Left ventricle myocardium inferior (tissue), 1 donor: ENCODE measurements around the gene CCDC138. TPM values are rescaled to one million over a fixed set of nuclear protein-coding genes. Genes with fewer than 3 reads are reported as not detected.

Experiments
- DNase-seq: peaks from one replicate; pipeline ENCODE4 v3.0.0-alpha.2; 2020
- H3K27ac ChIP-seq: fragments of 200-600 bp; replicated peaks from 2 replicates; pipeline ENCODE4 v1.8.0; 2021
- H3K27me3 ChIP-seq: fragments of 200-600 bp; 2 replicates; pipeline ENCODE4 v1.8.0; 2021; ENCODE audit warnings: low read depth
- H3K36me3 ChIP-seq: fragments of 200-600 bp; 2 replicates; pipeline ENCODE4 v1.8.0; 2021
- H3K4me1 ChIP-seq: fragments of 200-600 bp; 2 replicates; pipeline ENCODE4 v1.8.0; 2021
- H3K4me3 ChIP-seq: fragments of 200-600 bp; 2 replicates; pipeline ENCODE4 v1.8.0; 2021; ENCODE audit warnings: mild to moderate bottlenecking, moderate library complexity
- H3K9me3 ChIP-seq: fragments of 200-600 bp; replicated peaks from 2 replicates; pipeline ENCODE4 v1.8.0; 2021
- intact Hi-C: fragments of 100-400 bp; cut with micrococcal nuclease; formaldehyde crosslinking; loops from one replicate; pipeline ENCODE4 v1.11.0; 2022
- total RNA-seq: library from RNA; stranded (reverse); fragmentation: NEBNext Ultra II Directional; extraction: Animal tissue kit (Norgen Biotek cat#: 25700); gene quantifications from one replicate; pipeline ENCODE4 v1.2.1, GENCODE V29; 2021
- TF ChIP-seq, protein P1 (sequence below): fragments of 200-600 bp; IDR thresholded peaks from 2 replicates; pipeline ENCODE4 v1.8.0; 2021; ENCODE audit warnings: antibody characterized with exemption, mild to moderate bottlenecking, borderline replicate concordance
- donor health status: DM: no; HTN: yes; CAD: no; lungs with severe emphysema.

The CCDC138 gene
- total RNA-seq, 1 donor from 2014 or later = 1.1 TPM

DNA sequence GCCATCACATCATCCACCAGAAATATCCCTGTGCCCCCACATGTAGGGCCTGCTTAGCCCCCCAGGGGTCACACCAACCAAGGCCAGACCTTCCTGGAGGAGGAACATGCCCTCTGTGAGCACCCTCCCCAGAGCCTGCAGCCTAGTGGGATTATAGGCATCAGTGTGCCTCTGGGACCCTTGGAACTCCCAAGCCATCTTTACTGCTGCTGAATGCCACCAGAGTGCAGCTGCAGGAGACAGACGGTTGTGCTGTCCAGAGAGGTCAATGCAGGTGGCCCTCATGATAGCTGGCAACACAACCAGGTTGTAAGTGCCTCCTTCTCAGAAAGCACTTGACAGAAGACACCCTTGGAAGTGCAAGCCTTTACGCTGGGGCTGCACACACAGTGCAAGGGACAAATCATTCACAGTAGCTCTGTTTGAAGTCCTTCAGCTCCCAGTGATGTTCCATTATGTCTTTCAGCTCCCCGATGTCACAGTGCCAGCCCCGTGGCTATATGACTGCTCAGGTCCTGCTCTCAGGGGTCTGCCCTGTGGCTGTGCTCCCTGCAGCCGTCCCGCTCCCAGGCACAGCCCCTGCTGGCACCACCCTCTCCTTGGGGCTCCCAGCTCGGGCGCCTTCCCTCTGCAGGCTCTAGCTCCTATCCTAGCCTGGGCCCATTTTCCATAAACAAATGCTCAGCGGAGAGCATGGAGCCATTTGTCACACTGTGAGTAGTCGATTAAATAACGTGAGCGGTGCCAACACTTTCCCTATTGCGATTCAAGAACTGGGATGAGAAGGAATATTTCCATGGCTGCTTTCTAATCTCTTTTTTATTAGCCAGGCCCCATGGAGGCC is 137.4 kb downstream of the CCDC138 start:
- intact Hi-C loops = no loop called here
- H3K4me3 ChIP-seq = no peak overlapping the region

DNA sequence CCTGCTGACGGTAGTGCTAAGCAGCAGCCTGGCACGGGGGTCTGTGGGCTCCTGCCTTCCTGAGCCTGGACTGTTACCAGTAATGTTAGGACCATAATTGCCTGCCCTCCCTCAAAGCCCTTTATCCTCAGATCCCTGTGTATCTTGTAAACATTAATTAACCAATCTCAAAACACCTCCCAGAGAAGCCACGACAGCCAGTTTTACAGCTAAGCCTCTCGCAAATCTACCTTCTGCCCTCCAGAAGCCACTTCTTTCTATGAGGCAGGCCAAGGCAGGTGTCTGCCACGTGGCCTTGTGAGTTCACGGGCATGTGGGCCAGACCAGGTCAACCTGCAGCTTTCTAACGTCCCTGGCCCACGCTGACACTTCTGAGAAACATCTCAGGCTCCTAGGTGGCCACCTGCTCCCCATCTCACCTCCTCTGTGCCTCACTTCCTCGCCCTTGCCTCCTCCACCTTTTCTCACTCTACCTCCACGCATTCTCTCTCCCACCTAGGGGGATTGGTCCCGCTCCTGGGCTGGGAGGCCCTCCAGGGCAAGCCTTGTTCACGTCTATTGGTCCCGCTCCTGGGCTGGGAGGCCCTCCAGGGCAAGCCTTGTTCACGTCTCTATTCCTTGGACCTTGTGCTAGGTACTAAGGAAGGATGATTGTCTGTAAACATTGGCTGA is 138.1 kb downstream of the CCDC138 start:
- Histone ChIP-seq H3K27ac (no peak overlapping the region), H3K9me3 (no peaks in the 10 kb centered on the region), H3K4me1 (peaks cover 8% of the 10 kb centered on the region), H3K36me3 (no peaks in the 10 kb centered on the region), H3K4me3 (no peak overlapping the region), H3K27me3 (peaks cover 13% of the 10 kb centered on the region)
- intact Hi-C loops = no loop called here
- TF ChIP-seq, protein P1, sequence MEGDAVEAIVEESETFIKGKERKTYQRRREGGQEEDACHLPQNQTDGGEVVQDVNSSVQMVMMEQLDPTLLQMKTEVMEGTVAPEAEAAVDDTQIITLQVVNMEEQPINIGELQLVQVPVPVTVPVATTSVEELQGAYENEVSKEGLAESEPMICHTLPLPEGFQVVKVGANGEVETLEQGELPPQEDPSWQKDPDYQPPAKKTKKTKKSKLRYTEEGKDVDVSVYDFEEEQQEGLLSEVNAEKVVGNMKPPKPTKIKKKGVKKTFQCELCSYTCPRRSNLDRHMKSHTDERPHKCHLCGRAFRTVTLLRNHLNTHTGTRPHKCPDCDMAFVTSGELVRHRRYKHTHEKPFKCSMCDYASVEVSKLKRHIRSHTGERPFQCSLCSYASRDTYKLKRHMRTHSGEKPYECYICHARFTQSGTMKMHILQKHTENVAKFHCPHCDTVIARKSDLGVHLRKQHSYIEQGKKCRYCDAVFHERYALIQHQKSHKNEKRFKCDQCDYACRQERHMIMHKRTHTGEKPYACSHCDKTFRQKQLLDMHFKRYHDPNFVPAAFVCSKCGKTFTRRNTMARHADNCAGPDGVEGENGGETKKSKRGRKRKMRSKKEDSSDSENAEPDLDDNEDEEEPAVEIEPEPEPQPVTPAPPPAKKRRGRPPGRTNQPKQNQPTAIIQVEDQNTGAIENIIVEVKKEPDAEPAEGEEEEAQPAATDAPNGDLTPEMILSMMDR = no peak
- DNase-seq = no peak

More for the DNA sequence above, 137.4 kb downstream of the CCDC138 start:
- TF ChIP-seq, protein P1 = no peak
- H3K36me3 ChIP-seq = no peaks in the 10 kb centered on the region
- H3K4me1 ChIP-seq = peaks cover 8% of the 10 kb centered on the region
- H3K9me3 ChIP-seq = no peaks in the 10 kb centered on the region
- peaks cover 13% of the 10 kb centered on the region for H3K27me3 ChIP-seq
- H3K27ac ChIP-seq = no peak overlapping the region
- DNase-seq = no peak

DNA sequence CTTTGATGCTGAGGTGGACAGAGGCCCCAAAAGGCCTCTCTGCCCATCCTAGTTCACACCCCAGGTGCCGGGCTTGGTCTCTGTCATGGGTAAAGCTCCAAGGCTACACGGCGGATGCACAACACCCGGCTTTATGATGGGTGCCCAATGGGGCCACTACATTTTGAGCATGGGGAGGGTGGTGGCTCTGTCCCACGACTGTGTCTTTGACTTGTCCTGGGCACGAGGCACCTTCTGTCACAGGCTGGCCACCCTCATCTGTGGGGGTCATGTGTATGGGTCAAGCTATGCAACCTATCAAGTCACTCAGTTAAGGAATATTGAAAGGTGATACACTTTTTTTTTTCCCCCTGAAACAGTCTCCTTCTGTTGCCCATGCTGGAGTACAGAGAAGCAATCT is 138.7 kb downstream of the CCDC138 start:
- no peaks in the 10 kb centered on the region for H3K36me3 ChIP-seq
- H3K4me3 ChIP-seq = no peak overlapping the region
- H3K9me3 ChIP-seq = no peaks in the 10 kb centered on the region
- H3K27ac ChIP-seq = no peak overlapping the region
- no peak for DNase-seq
- peaks cover 8% of the 10 kb centered on the region for H3K4me1 ChIP-seq
- TF ChIP-seq, protein P1 = no peak
- H3K27me3 ChIP-seq = peaks cover 11% of the 10 kb centered on the region
- intact Hi-C loops = no loop called here

DNA sequence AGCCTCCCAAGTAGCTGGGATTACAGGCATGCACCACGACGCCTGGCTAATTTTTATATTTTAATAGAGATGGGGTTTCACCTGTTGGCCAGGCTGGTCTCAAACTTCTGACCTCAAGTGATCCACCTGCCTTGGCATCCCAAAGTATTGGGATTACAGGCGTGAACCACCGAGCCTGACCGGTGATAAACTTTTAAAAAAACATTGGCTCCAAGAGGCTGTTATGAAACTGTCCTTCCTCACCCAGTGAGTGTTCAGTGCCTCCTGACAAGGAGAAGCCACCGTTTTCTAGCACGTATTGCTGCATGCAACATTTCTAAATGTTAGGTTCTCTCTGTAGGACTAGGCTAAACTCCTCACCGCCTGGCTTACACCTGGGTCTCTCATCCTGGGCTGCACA is 139.2 kb downstream of the CCDC138 start:
- Histone ChIP-seq H3K9me3 (no peaks in the 10 kb centered on the region), H3K36me3 (no peaks in the 10 kb centered on the region), H3K27ac (no peak overlapping the region), H3K4me3 (no peak overlapping the region), H3K4me1 (peaks cover 8% of the 10 kb centered on the region), H3K27me3 (peaks cover 13% of the 10 kb centered on the region)
- intact Hi-C loops = no loop called here
- DNase-seq = no peak
- TF ChIP-seq, protein P1 = no peak

Other genes starting within 250 kb of the CCDC138 start
- gene RANBP2, start 67.3 kb upstream of the CCDC138 start, total RNA-seq = 48.0 TPM
- 0.33 TPM for gene EDAR, start 202.4 kb downstream of the CCDC138 start, total RNA-seq